Epithelial cell of proximal tubule (primary cell): ENCODE results near the gene NFE2L2. TPM values are rescaled to one million over a fixed set of nuclear protein-coding genes. Genes with fewer than 3 reads are reported as not detected.
A peak's percentile ranks its signal among the peaks of the same experiment; 100 is the strongest.

ENCODE experiments used
- DNase-seq: peaks from one replicate; pipeline ENCODE4 v3.0.0-alpha.2; 2011; ENCODE audit warnings: low read depth
- H3K4me3 ChIP-seq: 2 replicates; pipeline ENCODE4 v1.5.1; 2011; ENCODE audit warnings: low read depth, mild to moderate bottlenecking, low read length
- total RNA-seq: library from RNA; depleted of rRNA; stranded (reverse); fragments of >200 nt; gene quantifications from 2 replicates; pipeline ENCODE4 v1.2.3, GENCODE V29; 2015
- TF ChIP-seq, protein P1 (sequence below): conservative IDR thresholded peaks from 2 replicates; pipeline ENCODE4 v1.5.1; 2012; ENCODE audit warnings: low read depth, mild to moderate bottlenecking, low read length

The NFE2L2 gene
- total RNA-seq, 1 donor from 2014 or later: 53.0 TPM

DNA sequence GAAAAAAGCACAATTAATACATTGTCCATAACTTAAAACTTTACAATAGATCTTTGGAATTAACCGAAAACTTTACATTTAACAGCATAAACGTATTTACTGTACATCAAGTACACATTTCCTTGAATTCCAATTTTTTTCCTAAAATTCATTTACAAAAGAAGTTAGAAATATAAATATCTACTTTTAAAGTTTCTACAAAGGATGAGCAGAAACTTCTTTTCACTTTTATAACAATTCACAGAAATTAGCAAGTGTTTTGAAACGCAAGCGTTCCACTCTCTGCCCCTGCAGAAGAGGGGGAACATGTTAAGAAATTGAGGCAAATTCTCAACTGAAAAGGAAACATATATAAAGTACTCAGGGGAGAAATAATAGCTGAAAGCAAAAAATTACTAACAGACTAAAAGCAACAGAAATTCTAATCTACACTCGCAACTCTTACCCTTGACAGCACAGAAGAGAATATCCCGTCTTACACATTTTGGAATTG, 1.5 kb downstream of the NFE2L2 start:
- no peak for DNase-seq
- TF ChIP-seq, protein P1, sequence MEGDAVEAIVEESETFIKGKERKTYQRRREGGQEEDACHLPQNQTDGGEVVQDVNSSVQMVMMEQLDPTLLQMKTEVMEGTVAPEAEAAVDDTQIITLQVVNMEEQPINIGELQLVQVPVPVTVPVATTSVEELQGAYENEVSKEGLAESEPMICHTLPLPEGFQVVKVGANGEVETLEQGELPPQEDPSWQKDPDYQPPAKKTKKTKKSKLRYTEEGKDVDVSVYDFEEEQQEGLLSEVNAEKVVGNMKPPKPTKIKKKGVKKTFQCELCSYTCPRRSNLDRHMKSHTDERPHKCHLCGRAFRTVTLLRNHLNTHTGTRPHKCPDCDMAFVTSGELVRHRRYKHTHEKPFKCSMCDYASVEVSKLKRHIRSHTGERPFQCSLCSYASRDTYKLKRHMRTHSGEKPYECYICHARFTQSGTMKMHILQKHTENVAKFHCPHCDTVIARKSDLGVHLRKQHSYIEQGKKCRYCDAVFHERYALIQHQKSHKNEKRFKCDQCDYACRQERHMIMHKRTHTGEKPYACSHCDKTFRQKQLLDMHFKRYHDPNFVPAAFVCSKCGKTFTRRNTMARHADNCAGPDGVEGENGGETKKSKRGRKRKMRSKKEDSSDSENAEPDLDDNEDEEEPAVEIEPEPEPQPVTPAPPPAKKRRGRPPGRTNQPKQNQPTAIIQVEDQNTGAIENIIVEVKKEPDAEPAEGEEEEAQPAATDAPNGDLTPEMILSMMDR: no peak
- peak overlapping the region; percentile 93 for H3K4me3 ChIP-seq

DNA sequence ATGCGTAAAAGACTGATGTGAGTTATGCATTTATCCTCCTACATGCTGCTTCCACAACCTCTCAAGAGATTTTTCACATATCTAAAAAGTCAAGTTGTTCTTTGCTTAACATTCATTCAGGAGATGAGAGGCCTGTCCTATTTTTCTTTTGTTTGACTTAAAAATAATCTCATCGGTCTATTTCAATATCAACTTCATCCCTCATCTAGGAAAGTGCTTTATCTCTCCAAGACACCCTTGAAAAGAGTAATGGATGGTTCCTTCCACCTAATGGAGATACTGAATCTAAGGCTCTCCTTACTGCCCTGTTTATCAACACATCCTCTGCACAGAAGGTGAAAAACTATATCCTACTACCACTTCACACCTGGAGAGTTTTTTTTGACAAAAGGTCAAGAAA, 2.4 kb downstream of the NFE2L2 start:
- peak overlapping the region; percentile 93 for H3K4me3 ChIP-seq
- TF ChIP-seq, protein P1: no peak
- no peak for DNase-seq

- DNase-seq: no peak
- TF ChIP-seq, protein P1: no peak
- H3K4me3 ChIP-seq: peak overlapping the region; percentile 93
Measured at GRCh38 chr2:177261116-177262060, 3.1 kb downstream of the NFE2L2 start.

DNA sequence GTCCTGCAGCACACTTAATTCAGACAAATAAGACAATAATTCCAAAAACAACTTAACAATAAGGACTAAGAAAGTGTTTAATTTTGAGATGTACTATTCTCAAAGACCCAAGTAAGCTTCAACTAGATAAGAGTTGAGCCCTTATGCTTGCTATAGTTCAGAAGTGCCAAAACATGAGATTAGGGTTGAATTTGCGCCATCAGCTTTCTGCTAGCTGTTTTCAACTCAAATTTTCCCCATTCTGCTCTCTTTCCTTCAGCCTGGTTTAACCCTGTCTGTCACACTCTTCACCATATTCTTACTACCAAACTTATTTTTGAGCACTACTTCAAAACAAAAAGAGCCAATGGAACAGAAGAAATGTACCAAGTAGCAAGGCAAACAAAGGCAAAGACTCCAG, 4.1 kb downstream of the NFE2L2 start:
- no peak for DNase-seq
- peak overlapping the region; percentile 93 for H3K4me3 ChIP-seq
- TF ChIP-seq, protein P1: no peak

DNA sequence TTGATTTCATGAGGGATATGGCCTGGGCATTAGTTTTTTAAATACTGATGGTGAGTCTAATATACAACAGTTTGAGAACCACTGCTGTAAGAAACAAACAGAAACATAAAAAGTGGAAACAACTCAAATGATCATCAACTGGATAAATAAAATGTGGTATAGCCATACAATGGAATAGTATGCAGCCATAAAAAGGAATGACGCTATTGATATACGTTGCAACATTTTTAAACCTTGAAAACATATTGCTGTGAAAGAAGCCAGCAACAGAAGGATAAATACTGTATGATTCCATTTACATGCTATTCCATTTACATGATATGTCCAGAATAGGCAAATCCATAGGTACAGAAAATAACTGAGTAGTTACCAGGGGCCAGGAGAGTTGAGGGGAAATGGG, 6.5 kb downstream of the NFE2L2 start:
- DNase-seq: no peak
- TF ChIP-seq, protein P1: no peak
- H3K4me3 ChIP-seq: no peak overlapping the region

DNA sequence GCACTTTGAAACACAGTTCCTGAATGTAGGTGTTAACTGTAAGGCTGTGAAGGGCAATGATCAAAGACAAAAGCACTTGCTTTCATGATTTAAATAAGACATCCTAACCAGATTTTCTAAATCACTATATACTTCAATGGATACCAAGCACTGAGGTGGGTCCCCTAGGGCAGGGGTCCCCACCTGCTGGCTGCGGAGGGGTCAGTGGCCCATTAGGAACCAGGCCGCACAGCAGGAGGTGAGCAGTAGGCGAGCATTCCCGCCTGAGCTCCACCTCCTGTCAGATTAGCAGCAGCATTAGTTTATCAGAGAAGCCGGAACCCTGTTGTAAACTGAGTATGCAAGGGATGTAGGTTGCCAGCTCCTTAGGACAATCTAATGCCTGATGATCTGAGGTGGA, 7.1 kb downstream of the NFE2L2 start:
- DNase-seq: no peak
- TF ChIP-seq, protein P1: no peak
- H3K4me3 ChIP-seq: no peak overlapping the region
